Adrenal gland (tissue), 5 donors: ENCODE results near the gene CDH10.

Experiments
- POLR2A ChIP-seq, 2 donors: fragments of 450-650 bp; IDR thresholded peaks; one replicate each; pipeline ENCODE4 v1.6.1; 2017; ENCODE audit warnings: antibody characterized with exemption in 2 of 2, mild to moderate bottlenecking in 2 of 2, moderate library complexity in 1 of 2
- TF ChIP-seq, protein P1 (sequence below), 6 experiments: fragments of 450-650 bp in 4 of 6; fragments of 200-600 bp in 2 of 6; sonication (generic) in 1 of 6; IDR thresholded peaks; 1 replicate in 5 of 6; 2 replicates in 1 of 6; pipeline versions ENCODE4 v1.5.1 to v1.8.0; 2016 to 2021; ENCODE audit warnings: antibody characterized with exemption in 6 of 6, mild to moderate bottlenecking in 2 of 6, moderate library complexity in 1 of 6
- donor health status: DM: no; HTN: no; CAD: no.

GRCh38 chr5:24591426-24591825 is 53.4 kb downstream of the CDH10 start:
- TF ChIP-seq, protein P1, sequence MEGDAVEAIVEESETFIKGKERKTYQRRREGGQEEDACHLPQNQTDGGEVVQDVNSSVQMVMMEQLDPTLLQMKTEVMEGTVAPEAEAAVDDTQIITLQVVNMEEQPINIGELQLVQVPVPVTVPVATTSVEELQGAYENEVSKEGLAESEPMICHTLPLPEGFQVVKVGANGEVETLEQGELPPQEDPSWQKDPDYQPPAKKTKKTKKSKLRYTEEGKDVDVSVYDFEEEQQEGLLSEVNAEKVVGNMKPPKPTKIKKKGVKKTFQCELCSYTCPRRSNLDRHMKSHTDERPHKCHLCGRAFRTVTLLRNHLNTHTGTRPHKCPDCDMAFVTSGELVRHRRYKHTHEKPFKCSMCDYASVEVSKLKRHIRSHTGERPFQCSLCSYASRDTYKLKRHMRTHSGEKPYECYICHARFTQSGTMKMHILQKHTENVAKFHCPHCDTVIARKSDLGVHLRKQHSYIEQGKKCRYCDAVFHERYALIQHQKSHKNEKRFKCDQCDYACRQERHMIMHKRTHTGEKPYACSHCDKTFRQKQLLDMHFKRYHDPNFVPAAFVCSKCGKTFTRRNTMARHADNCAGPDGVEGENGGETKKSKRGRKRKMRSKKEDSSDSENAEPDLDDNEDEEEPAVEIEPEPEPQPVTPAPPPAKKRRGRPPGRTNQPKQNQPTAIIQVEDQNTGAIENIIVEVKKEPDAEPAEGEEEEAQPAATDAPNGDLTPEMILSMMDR (IDR thresholded peaks at IDR 0.05): no peak
- no peak for TF ChIP-seq POLR2A (IDR thresholded peaks at IDR 0.05)
